Natural killer cell (primary cell): ENCODE results near the gene POU6F2. TPM values are rescaled to one million over a fixed set of nuclear protein-coding genes. Genes with fewer than 3 reads are reported as not detected.
"Not testable (repeated sequence)": the region's sequence is repeated elsewhere in the genome, so short reads cannot be mapped to it uniquely, and the experiment has no call there.

Experiments
- ATAC-seq, 3 donors: fragments of 150-1000 bp in 2 of 3; fragments of 200-7000 bp in 1 of 3; cut with Tn5 transposase; 1 replicate in 1 of 3; 2 replicates in 2 of 3; pipeline ENCODE4 v1.10.0; 2021; ENCODE audit warnings: mild to moderate bottlenecking in 2 of 3, moderate library complexity in 2 of 3
- DNase-seq, 2 donors: peaks; one replicate each; pipeline versions ENCODE4 v3.0.0 to v3.0.0-alpha.2; 2013 to 2021; ENCODE audit warnings: mixed read lengths in 1 of 2
- H3K27ac ChIP-seq: one replicate; pipeline ENCODE4 v1.5.1; 2013; ENCODE audit warnings: mild to moderate bottlenecking, low read length
- H3K27me3 ChIP-seq: one replicate; pipeline ENCODE4 v1.6.1; 2013; ENCODE audit warnings: low read length; ENCODE audit not compliant: control insufficient read depth, insufficient read depth
- H3K36me3 ChIP-seq: one replicate; pipeline ENCODE4 v1.6.1; 2013; ENCODE audit warnings: low read length; ENCODE audit not compliant: control insufficient read depth, insufficient read depth
- H3K4me1 ChIP-seq: one replicate; pipeline ENCODE4 v1.6.1; 2013; ENCODE audit warnings: low read length; ENCODE audit not compliant: control insufficient read depth, insufficient read depth
- H3K4me3 ChIP-seq: one replicate; pipeline ENCODE4 v1.5.1; 2013; ENCODE audit warnings: low read length
- H3K9me3 ChIP-seq: one replicate; pipeline ENCODE4 v1.6.1; 2013; ENCODE audit warnings: low read length; ENCODE audit not compliant: control insufficient read depth, insufficient read depth
- H3K27ac Mint-ChIP-seq, 2 donors: one replicate each; pipeline ENCODE4 v1.8.0; 2022; ENCODE audit warnings: mild to moderate bottlenecking in 2 of 2, mixed read lengths in 2 of 2, moderate library complexity in 1 of 2
- H3K27me3 Mint-ChIP-seq, 2 donors: one replicate each; pipeline ENCODE4 v1.8.0; 2022; ENCODE audit warnings: low read depth in 2 of 2, mixed read lengths in 2 of 2
- H3K36me3 Mint-ChIP-seq: one replicate; pipeline ENCODE4 v1.8.0; 2022; ENCODE audit warnings: mixed read lengths
- H3K4me1 Mint-ChIP-seq, 2 donors: one replicate each; pipeline ENCODE4 v1.8.0; 2022; ENCODE audit warnings: mixed read lengths in 2 of 2
- H3K4me3 Mint-ChIP-seq: one replicate; pipeline ENCODE4 v1.8.0; 2022; ENCODE audit warnings: mild to moderate bottlenecking, moderate library complexity, mixed read lengths
- H3K9me3 Mint-ChIP-seq, 2 donors: one replicate each; pipeline ENCODE4 v1.8.0; 2022; ENCODE audit warnings: mixed read lengths in 2 of 2
- CTCF ChIP-seq: fragments of 200-600 bp; IDR thresholded peaks from one replicate; pipeline ENCODE4 v1.8.0; 2022; ENCODE audit warnings: antibody characterized with exemption
- WGBS: methylation state at CpG from one replicate; pipeline ENCODE4 v1.1.7; 2013; ENCODE audit warnings: missing lambda C conversion rate; ENCODE audit not compliant: insufficient coverage; 5-methylcytosine and 5-hydroxymethylcytosine counted together
- intact Hi-C: fragments of 100-400 bp; cut with micrococcal nuclease; formaldehyde crosslinking; loops from one replicate; pipeline ENCODE4 v1.14.2; 2022
- total RNA-seq, 4 donors: library from RNA; stranded (reverse); fragments of 120-200 nt in 1 of 4; gene quantifications; one replicate each; pipeline versions ENCODE4 v1.2.3 to v1.2.4, GENCODE V29; 2013 to 2022

POU6F2 gene
- total RNA-seq, 3 donors from 2014 or later (not counting 1 experiment from before 2014, with no cell fraction given), result 0.28 to 0.29 TPM; not detected in 1

- Histone ChIP-seq H3K36me3 (no peaks in the 10 kb centered on the region), H3K4me3 (no peak overlapping the region), H3K27me3 (no peaks in the 10 kb centered on the region), H3K27ac (no peak overlapping the region), H3K4me1 (no peaks in the 10 kb centered on the region), H3K9me3 (no peaks in the 10 kb centered on the region)
- 94% methylated on average over 2 of the region's 2 CpGs for WGBS
- TF ChIP-seq CTCF, result no peak
- DNase-seq, result no peak
- H3K9me3 Mint-ChIP-seq, result no peaks in the 10 kb centered on the region
- H3K4me3 Mint-ChIP-seq, result no peak overlapping the region
- intact Hi-C loops, result no loop called here
- no peaks in the 10 kb centered on the region for H3K36me3 Mint-ChIP-seq
- no peak overlapping the region for H3K27ac Mint-ChIP-seq
- ATAC-seq, result no peak
- H3K27me3 Mint-ChIP-seq, result peaks cover 4 to 7% of the 10 kb centered on the region in 2 donors
- no peaks in the 10 kb centered on the region for H3K4me1 Mint-ChIP-seq
Observed at GRCh38 chr7:39186131-39186530, 208.4 kb downstream of the POU6F2 start.

GRCh38 chr7:39186671-39187070 lies 209.0 kb downstream of the POU6F2 start:
- no peak overlapping the region for H3K27ac Mint-ChIP-seq
- Histone ChIP-seq H3K36me3 (no peaks in the 10 kb centered on the region), H3K27ac (no peak overlapping the region), H3K27me3 (no peaks in the 10 kb centered on the region), H3K9me3 (no peaks in the 10 kb centered on the region), H3K4me1 (no peaks in the 10 kb centered on the region), H3K4me3 (no peak overlapping the region)
- ATAC-seq (no peak), DNase-seq (no peak)
- no peaks in the 10 kb centered on the region for H3K9me3 Mint-ChIP-seq
- no peaks in the 10 kb centered on the region for H3K4me1 Mint-ChIP-seq
- WGBS, result 70% methylated on average over 3 of the region's 4 CpGs
- H3K36me3 Mint-ChIP-seq, result no peaks in the 10 kb centered on the region
- H3K4me3 Mint-ChIP-seq, result no peak overlapping the region
- TF ChIP-seq CTCF, result no peak
- peaks cover 4 to 7% of the 10 kb centered on the region in 2 donors for H3K27me3 Mint-ChIP-seq
- intact Hi-C loops, result no loop called here

- no peak overlapping the region for H3K4me3 Mint-ChIP-seq
- no peaks in the 10 kb centered on the region for H3K9me3 Mint-ChIP-seq
- no peaks in the 10 kb centered on the region for H3K4me1 Mint-ChIP-seq
- no peaks in the 10 kb centered on the region for H3K36me3 Mint-ChIP-seq
- ATAC-seq (no peak), DNase-seq (no peak)
- Histone ChIP-seq H3K4me1 (no peaks in the 10 kb centered on the region), H3K36me3 (no peaks in the 10 kb centered on the region), H3K9me3 (no peaks in the 10 kb centered on the region), H3K27ac (no peak overlapping the region), H3K4me3 (no peak overlapping the region), H3K27me3 (no peaks in the 10 kb centered on the region)
- intact Hi-C loops, result no loop called here
- peaks cover 7% of the 10 kb centered on the region in 2 donors for H3K27me3 Mint-ChIP-seq
- 68% methylated on average over 4 of the region's 4 CpGs for WGBS
- no peak for TF ChIP-seq CTCF
- H3K27ac Mint-ChIP-seq, result no peak overlapping the region
Observed at GRCh38 chr7:39187130-39187529, 209.4 kb downstream of the POU6F2 start.

- H3K36me3 ChIP-seq, result no peaks in the 10 kb centered on the region
- no CpG with 5 or more reads among the region's 1 CpG for WGBS
- no peaks in the 10 kb centered on the region for H3K9me3 Mint-ChIP-seq
- TF ChIP-seq CTCF, result no peak
- intact Hi-C loops, result no loop called here
- no peaks in the 10 kb centered on the region for H3K4me1 ChIP-seq
- H3K27ac ChIP-seq, result no peak overlapping the region
- no peaks in the 10 kb centered on the region for H3K36me3 Mint-ChIP-seq
- no peaks in the 10 kb centered on the region for H3K9me3 ChIP-seq
- no peak overlapping the region for H3K27ac Mint-ChIP-seq
- DNase-seq (no peak), ATAC-seq (no peak)
- H3K4me3 Mint-ChIP-seq, result no peak overlapping the region
- H3K4me1 Mint-ChIP-seq, result no peaks in the 10 kb centered on the region
- no peak overlapping the region for H3K4me3 ChIP-seq
- peaks cover 7% of the 10 kb centered on the region in 2 donors for H3K27me3 Mint-ChIP-seq
- H3K27me3 ChIP-seq, result no peaks in the 10 kb centered on the region
Observed at GRCh38 chr7:39192476-39192875, 214.8 kb downstream of the POU6F2 start.

GRCh38 chr7:39194388-39194787 lies 216.7 kb downstream of the POU6F2 start:
- H3K4me3 ChIP-seq, DNase-seq, H3K36me3 Mint-ChIP-seq, H3K27ac ChIP-seq, H3K4me1 ChIP-seq, H3K27ac Mint-ChIP-seq, H3K9me3 Mint-ChIP-seq, ATAC-seq, H3K4me3 Mint-ChIP-seq, H3K27me3 ChIP-seq, H3K36me3 ChIP-seq, H3K4me1 Mint-ChIP-seq, H3K9me3 ChIP-seq, H3K27me3 Mint-ChIP-seq, intact Hi-C loops: not testable (repeated sequence)
- 93% methylated on average over 10 of the region's 10 CpGs for WGBS
